Hematopoietic multipotent progenitor cell treated with erythropoietin and hydrocortisone succinate and interleukin-3 and kit ligand, for 4 days (in vitro differentiated cells): Measurements from ENCODE around the gene TEX29.

Experiments used
- DNase-seq: peaks from one replicate; pipeline ENCODE4 v3.0.0-alpha.2; 2015

The TEX29 gene

GRCh38 chr13:111344471-111345191 lies 24.2 kb downstream of the TEX29 start:
- DNase-seq = peak; percentile 30

GRCh38 chr13:111345682-111346081 lies 25.2 kb downstream of the TEX29 start:
- DNase-seq = no peak

GRCh38 chr13:111346101-111346680 lies 25.7 kb downstream of the TEX29 start:
- no peak for DNase-seq

DNA sequence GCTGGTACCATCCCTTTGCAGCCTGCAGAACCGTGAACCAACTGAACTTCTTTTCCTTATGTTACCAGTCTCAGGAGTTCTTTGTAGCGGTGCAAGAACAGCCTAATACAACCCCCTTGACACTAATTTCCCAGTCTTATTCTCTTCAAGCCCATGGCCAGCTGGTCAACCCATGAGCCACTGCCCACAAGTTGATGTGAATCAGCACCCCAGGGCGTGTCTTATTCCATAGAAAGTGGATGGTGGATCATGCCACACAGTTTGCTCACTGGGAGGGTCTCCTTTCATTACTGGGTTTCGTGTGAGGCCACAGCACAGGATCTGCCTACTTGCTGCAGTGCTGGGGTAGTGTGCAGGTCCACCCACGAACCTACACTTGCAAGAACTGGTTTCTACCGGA lies 27.0 kb downstream of the TEX29 start:
- DNase-seq = no peak

GRCh38 chr13:111353508-111353907 lies 33.1 kb downstream of the TEX29 start:
- DNase-seq = no peak

DNA sequence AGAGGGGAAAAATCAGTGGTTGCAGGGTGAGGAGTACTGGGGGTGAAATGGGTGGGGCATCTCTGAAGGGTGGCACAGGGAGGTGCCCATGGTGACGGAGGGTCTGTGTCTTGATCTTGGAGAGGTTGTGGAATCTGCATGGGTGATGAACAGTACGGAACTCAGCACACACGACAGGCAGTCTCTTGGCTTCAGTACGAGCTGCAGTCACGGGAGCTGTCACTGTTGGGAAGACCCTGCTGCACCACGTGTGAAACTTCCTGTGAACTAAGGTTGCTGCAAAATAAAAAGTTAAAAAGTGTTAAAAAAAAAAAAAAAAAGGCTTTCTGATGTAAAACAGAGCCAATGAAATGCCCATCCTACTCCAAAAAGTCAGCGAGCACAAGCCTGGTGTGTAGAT lies 34.3 kb downstream of the TEX29 start:
- no peak for DNase-seq

GRCh38 chr13:111356795-111357194 lies 36.4 kb downstream of the TEX29 start:
- no peak for DNase-seq

DNA sequence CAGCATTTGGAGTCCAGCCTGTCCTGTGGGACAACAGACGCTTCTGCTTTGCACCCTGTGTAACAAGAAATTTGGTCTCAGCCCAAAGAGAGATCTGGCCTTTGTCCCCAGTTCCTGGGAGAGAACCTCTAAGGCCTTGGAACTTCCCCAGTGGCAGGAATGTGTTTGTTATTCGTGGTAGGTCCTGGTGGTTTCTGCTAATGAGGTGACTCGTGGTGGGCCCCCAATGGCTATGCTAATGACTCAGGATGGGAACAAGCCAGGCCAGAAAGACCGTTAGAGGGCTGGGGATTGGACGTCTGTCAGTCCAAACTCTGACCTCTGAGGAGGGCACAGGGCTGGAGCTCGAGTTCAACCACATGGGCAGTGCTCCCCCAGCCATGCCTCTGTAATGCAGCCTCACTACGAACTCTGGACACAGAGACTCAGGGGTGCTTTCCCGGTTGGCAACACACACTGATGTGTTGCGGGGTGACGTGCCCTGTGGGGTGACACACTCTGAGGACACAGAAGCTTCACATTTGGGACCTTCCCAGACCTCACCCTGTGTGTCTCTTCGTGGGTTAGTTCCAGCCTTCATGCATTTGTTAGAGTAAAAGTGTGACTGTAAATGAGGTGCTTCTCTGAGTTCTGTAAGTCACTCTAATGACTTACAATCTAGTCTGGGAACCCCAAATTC lies 38.9 kb downstream of the TEX29 start:
- DNase-seq = no peak

GRCh38 chr13:111359930-111360329 lies 39.5 kb downstream of the TEX29 start:
- no peak for DNase-seq

DNA sequence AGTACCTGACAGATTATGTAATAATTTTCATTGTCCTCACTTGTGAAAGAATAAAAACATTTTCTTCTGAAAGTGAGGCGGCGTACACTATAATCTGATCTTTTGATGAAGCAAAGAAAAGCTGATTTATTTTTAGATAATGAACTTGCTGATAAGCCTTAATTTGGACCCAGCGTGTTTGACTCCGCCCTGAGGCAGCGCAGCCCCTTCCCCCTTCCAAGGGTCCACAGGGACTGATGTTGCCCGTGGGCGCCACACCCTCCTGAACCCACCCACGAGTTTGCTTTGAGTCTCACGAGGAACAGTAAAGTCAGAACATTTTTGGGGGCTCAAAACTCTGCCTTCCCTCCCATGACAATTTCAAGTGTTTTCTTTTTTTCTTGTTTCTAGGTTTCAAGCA lies 40.0 kb downstream of the TEX29 start:
- DNase-seq = no peak

DNA sequence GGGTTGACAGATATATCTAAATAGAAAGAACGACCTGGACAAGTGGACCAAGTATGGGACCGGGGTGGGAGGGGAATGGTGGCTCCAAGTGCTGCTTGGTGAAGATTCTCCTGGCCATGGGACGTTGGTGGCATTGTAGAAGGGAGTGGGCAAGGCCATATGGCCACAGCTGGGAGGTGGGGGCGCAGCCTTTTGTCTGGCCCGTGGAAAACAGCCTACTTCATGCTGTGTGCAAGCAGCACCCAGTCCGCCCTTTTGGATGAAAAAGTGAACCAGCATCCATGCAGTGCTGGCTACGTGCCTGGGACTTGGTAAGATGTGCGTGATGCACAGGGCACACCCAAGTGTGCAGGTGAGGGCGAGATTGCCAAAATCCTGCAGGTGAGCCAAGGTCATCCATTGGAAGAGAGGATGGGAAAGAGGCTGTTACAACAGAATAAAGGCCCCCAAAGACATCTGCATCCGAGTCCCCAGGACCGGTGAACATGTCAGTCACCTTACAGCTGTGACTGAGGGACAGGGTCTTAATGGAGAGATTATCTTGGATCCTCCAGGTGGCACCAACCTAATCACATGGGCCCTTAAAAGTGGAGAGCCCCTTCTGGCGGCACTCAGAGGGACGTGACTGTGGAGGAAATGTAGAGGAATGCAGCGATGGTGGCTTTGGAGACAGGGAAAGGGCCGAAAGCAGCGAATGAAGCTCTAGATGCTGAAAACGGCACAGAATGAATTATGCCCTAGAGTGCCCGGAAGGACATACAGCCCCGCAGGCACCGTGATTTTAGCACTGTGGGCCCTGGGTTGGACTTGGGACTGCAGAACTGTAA lies 40.8 kb downstream of the TEX29 start:
- no peak for DNase-seq

DNA sequence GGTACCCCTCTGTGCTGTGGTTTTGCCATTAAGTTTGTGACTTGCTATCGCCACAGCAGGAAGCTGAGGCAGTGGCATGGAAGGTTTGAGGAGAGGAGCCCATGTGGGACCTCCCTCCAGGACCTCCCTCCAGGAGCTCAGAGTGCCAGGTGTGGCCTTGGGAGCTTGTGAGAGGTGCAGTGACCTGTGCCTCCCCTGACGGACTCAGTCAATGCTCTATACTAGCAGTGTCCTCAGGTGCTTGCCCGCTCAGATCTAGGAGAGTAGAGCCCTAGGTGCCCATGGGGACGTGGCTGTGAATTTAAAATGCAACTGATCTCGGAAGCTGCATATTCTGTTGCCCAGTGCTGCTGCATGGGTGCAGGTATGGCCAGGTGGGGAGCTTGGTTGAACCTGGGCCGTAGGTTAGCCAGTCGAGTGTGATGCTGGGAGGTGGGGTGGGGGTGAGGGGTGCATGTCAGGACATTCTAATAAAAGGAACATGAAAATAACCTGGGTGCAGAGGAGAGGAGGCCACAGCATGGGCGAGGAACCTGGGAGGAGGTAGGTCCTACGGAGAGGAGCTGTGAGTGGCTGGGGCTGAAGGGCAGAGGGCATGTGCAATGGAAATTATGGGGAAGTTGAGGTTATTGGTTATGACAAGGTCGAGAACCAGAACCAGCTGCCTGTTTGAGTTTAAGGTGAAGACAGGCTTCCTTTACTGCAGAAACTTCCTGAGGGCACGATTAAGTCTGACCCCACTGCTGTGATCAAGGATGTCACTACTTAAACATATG lies 41.6 kb downstream of the TEX29 start:
- peak; percentile 10 for DNase-seq

- no peak for DNase-seq
Observed at GRCh38 chr13:111363121-111363520, 42.7 kb downstream of the TEX29 start.

DNA sequence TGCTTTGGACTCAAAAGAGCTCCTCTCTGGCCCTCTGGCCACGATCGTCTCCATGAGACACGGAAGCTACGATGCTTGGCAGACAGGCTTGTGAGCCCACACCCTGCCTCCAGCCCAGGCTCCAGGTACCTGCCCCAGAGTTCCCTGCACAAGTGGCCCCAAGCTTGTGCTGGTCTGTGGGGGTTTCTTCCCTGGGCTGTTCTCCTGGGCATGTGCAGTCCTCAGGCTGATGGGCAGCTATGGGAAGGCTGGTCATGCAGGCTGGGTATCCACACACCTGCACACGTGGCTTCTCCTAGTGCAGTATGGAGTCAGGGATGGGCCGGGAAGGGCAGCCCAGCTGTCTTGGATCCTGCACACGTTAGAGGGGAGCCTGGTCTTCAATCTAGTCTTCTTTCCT lies 43.1 kb downstream of the TEX29 start:
- DNase-seq = no peak

DNA sequence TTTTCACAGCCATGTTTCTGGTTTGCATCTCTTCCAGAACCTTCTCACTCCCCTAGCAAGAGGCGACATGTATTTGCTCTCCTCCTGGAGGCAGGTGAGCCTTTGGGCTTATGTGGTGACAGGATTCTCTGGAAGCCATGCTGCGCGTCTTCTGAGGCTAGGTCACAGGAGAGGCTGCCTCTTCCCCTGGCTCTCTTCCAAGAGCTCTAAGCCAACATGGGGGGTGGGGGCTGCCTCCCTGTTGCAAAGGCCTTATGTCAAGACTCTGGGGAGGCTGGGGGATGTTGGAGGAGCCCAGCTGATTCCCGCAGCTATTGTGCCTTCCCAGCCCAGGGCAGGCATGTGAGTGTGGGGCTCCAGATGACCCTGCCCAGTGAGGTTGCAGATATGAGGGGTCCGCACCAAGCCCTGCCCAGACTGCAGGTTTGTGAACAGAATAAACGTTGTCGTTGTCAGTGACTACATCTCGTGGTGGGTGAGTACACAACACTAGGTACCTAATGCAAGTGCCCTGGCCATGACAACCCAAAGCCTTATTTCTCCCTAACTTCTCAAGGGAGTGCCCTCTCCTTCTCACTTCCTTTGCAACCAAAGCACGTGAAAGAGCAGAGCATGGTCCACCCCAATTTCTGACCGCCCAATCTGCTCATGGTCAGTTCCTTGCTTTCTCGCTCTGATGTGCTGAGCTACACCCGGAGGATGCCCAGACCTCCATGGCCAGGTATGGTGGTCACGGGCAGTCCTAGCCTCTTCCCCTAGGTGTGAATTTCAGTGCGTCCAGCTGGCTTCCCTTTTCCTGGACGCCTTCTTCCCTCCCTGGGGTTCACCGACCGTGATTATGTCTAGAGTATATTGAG lies 44.9 kb downstream of the TEX29 start:
- no peak for DNase-seq

DNA sequence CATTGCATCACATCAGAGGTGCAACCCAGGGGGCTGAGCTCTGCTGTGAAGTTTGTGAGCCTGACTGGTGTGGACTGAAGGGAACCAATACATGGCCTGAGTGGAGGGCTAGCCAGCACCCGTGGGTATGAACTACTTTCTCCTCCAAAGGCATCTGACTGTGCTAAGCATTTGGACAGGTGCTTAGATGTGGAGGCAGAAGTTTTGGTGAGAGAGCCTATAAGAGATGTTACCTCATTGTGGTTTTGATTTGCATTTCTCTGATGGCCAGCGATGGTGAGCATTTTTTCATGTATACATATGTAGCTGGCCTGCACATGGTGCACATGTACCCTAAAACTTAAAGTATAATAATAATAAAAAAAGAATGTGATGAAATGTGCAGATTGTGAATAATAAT lies 46.9 kb downstream of the TEX29 start:
- no peak for DNase-seq

DNA sequence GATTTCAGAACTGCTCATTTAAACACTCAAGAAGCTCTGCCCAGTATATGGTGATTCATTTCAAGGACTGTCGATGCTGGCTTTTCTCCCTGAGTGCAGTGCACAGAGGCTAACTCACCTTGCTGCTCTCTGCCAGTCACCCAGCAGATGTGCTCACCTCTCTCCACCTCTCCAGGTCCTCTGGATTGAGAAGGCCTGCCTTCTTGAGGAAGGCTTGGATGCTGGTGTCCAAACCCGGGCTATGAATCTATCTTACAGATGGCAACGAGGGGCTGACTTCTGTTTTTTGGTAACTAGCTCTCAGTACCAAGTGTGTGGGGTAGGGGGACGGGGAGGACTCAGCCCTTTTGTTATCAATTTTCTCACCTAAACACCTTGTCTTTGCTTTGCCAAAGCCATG lies 47.6 kb downstream of the TEX29 start:
- DNase-seq = no peak

- no peak for DNase-seq
Observed at GRCh38 chr13:111370147-111370546, 49.7 kb downstream of the TEX29 start.

DNA sequence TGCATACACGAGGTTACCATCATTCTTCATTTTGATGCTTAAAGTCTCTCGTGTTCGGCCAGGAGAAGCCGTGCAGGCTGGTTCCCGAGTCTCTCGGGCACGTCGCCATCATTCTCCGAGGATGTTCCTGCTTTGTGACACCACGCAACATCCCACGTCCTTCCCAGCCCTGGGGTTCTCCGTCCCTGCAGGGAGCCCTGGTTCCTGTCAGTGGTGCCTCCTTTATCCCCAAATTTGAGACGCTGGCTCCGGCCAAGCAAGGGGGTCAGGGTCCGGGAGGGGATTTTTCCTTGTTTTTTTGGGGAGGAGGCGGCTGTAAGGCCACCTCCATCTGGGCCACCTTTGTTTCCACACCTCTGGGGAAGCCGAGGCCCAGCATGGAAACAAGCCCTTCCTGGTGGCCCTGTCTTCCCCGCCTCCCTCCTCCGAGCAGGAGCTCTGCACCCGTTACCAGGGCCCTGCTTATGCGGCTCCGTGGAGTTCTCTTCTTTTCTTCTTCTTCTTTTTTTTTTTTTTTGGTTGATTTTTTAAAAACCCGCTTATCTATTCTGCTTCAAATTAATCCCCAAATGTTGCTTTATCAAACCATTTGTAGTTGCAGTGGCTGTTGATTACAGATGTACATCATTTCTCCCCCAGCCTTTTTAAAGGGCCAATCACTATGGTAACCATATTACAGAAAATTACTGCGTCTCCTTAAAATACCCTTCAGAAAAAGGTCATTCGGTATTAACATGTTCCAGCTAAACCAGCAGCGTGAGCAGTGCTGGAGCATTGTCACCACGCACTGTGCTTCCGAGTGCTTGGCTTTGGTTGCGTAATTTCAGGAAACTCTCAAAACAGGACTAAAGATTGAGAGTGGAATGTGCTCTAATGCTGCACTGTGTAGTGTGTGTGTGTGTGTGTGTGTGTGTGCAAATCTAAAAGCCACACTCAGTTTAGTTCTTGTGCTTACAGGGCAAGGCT lies 50.4 kb downstream of the TEX29 start:
- DNase-seq = no peak

GRCh38 chr13:111371720-111372119 lies 51.3 kb downstream of the TEX29 start:
- no peak for DNase-seq
